ENCODE results near the gene R3HDM2.
A peak's percentile ranks its signal among the peaks of the same experiment; 100 is the strongest.

The R3HDM2 gene

DNA sequence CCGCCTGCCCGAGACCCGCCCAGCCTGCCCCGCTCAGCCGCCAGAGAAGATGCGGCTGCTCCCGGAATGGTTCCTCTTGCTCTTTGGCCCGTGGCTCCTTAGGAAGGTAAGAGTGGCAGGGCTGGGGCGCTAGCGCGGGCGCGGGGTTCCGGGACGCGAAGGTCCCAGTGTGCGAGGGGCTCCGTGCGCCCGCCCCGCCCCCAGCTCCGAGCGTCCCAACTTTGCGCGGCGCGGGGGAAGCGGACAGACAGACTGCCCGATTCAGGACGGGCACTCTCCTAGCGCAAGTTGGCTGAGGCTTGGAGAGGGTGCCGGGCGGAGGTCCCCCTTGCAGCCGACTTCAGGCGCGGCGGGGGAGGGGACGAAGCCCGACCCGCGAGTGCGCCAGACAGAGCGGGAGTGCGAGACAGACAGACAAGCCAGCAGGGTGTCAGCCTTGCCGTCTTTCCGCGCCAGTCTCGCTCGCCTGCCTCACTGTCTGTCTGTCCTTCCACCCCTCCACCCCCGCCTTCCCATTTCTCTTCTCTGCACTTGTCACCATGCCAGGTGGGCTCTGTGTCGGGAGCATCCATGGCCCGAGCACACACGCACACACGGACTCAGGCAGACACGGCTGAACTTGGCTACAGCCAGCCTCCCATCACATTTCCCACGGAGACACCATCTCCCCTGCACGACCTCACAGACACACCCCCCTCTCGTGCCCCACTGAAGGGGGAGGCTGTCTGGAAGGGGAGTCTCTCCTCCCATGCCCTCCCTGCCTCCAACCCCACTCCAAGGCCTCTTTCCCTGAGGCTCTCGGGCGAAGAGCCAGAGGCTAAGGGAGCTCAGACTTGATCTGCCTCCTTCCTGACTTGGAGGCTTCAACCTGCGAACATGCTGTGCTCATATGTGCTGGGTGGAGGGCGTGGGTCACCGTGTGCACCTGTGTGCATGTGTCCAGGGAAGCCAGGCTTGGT lies 213.6 kb downstream of the R3HDM2 start:
- Histone ChIP-seq H3K27ac (peak overlapping the region in 2 of 21 experiments; percentile 50 to 63), H3K4me3 (peak overlapping the region; percentile 28 to 52 (median 33))

DNA sequence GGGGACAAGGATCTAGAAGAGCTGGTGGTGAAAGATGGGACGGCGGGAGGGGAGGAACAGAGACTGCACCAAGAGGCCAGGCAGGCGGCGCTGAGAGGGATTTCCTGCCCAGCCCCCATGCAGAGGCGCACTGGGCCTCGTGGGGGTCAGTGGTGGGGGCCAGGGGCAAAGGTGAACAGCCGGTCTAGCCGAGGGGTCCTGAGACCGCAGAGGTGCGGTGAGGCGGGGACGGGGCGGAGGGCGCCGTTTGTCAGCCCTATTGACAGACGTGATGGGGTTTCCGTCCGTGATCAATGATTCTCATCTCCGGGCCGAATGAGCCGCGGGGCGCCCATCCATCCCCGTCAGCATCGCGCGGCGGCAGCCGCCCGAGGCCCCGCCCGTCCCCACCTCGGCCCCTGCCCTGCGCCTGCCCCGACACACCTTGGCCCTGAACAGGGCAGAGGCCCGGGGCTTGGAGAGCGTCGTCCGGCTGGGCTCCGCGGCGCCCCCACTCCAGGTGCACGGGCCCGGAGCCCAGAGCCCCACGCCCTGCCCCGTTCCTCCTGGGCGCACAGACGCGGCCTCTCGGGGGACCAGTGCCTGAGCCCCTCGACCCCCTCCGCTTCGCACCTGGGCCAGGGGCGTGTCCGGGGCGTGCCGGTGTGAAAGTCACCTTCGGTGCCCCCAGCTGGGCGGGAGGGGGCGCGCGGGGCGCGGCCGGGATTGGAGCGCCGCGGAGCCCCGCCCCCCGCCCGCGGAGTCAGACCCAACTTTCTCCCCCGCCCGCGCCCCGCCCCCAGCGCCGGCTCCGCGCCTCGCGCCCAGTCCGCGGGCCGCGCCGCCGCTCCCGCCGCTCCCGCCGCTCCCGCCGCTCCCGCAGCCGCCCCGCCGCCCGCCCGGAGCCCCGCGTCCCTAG lies 214.6 kb downstream of the R3HDM2 start, which contains the start of gene NXPH4:
Gene NXPH4, plus strand, starts transcription at position 781 of the 898 bp plus-strand sequence. CDS start 176 bp downstream, outside the sequence.
- Histone ChIP-seq H3K27ac (peak within 1 kb of the TSS in 4 of 21 experiments; percentile 21 to 76 (median 46)), H3K4me3 (peak within 1 kb of the TSS; percentile 28 to 52 (median 33))

DNA sequence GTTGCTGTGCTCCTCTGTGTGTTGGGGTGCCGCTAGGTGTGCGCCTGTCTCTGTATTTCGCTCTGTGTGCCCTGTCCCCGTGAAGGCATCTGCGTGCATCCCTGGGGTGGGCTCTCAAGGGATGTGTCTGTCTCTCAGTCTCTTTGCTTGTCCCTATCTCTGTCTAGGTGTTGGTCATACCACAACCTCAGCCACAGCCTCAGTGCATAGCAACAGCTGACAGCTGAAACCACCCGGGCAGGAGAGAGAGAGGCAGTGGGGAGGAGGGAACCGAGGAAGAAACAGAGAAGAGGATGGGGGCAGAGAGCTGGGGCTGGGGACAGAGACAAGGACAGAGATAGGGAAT lies 215.2 kb downstream of the R3HDM2 start:
- peak overlapping the region in 1 of 21 experiments; percentile 76 for H3K27ac ChIP-seq

DNA sequence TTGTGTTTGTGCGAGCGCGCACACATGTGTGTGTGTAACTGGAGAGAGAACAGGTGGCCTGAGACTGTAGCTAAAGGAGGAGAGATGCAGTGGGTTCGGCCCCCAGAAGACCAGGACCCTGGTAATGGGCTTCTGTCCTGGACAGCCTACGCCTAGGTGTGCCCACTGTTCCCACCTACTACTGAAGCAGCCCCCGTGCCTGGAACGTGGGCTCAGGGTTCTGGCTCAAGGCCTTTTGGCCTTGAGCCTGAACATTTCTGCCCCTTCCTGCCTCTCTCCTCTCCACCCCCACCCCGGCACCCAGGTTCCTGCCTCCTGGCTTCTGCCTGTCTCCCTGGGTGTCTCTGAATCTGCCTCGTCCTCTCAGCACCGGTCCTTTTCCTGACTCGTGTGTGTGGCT lies 215.8 kb downstream of the R3HDM2 start:
- Histone ChIP-seq H3K4me3 (no peak overlapping the region), H3K27ac (peak overlapping the region in 1 of 21 experiments; percentile 76)

More for the DNA sequence above, 215.2 kb downstream of the R3HDM2 start:
- H3K4me3 ChIP-seq, result peak overlapping the region in 2 of 7 experiments; percentile 47 to 52

DNA sequence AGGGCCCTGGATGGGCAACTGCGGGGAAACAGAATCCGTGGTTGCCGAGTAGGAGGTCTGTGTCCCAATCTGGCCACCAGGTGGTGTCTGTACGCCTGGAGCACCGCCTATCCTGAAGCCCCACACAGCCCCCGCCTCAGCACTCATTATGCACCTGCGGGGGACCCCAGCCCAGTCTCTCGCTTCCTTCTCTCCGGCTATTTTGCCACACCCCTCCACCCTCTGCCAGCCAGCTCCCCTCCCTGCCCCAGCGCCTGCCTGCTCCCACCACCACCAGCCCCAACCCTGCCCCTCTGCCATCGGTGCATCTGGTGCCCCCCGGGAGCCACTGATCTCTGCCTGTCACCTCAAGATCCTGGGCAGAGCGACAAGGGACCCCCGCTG lies 216.5 kb downstream of the R3HDM2 start:
- peak overlapping the region in 1 of 21 experiments; percentile 24 for H3K27ac ChIP-seq
- no peak overlapping the region for H3K4me3 ChIP-seq

DNA sequence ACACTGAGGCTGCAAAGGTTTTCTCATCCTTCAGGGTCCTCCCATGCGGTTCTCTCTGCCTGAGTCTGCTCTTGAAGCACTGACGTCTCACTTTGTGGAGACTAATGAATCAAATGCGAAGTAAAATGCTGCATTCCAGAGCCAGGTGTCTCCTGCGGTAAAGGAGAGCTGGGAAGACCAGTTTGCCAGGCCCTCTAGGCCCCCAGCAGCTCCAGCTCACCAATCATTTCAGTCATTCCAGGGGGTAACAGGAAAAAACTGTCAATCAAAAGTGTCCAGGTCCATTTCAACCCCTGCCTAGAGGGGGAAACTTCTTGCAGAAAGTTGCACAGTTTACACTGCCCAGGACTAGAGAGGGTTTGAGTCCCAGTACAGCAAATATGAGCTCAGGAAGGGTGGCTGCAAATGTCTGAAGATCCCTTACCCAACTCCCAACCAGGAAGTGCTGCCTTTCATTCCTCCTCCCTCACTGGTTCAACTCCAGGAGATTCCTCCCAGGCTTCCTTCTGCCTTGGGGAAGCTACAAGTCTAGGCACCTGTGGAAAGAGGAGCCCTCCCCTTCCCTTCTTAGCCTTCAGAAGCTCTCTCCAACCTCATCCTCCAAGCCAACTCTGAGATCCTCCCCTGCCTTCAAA lies 217.0 kb downstream of the R3HDM2 start:
- Histone ChIP-seq H3K4me3 (no peak overlapping the region), H3K27ac (peak overlapping the region in 1 of 21 experiments; percentile 24)

DNA sequence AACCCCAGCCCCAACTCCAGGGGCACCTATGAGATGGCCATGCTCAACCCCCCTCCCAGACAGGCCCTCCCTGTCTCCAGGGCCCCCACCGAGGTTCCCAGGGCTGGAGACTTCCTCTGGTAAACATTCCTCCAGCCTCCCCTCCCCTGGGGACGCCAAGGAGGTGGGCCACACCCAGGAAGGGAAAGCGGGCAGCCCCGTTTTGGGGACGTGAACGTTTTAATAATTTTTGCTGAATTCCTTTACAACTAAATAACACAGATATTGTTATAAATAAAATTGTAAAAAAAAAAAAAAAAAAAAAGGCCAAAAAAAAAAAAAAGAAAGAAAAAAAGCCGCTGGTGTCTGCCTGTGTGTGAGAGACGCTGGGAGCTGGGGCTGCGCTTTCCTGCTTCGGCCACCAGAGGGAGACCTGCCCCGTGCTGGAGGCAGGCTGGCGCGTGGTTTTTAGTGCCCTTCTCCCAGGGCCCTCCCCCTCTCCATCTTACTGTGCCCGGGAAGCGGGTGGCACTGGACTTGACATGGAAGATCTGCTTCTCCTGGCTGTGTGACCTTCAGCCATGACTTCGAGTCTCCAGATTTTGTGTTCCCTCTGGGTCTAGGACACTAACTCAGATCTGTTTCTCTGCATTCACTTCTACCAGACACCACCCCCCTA lies 217.7 kb downstream of the R3HDM2 start:
- no peak overlapping the region for H3K27ac ChIP-seq

DNA sequence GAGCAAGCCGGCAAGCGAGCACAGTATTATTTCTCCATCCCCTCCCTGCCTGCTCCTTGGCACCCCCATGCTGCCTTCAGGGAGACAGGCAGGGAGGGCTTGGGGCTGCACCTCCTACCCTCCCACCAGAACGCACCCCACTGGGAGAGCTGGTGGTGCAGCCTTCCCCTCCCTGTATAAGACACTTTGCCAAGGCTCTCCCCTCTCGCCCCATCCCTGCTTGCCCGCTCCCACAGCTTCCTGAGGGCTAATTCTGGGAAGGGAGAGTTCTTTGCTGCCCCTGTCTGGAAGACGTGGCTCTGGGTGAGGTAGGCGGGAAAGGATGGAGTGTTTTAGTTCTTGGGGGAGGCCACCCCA lies 218.2 kb downstream of the R3HDM2 start:
- H3K27ac ChIP-seq, result no peak overlapping the region
- no peak overlapping the region for H3K4me3 ChIP-seq

More for the DNA sequence above, 217.7 kb downstream of the R3HDM2 start:
- no peak overlapping the region for H3K4me3 ChIP-seq

DNA sequence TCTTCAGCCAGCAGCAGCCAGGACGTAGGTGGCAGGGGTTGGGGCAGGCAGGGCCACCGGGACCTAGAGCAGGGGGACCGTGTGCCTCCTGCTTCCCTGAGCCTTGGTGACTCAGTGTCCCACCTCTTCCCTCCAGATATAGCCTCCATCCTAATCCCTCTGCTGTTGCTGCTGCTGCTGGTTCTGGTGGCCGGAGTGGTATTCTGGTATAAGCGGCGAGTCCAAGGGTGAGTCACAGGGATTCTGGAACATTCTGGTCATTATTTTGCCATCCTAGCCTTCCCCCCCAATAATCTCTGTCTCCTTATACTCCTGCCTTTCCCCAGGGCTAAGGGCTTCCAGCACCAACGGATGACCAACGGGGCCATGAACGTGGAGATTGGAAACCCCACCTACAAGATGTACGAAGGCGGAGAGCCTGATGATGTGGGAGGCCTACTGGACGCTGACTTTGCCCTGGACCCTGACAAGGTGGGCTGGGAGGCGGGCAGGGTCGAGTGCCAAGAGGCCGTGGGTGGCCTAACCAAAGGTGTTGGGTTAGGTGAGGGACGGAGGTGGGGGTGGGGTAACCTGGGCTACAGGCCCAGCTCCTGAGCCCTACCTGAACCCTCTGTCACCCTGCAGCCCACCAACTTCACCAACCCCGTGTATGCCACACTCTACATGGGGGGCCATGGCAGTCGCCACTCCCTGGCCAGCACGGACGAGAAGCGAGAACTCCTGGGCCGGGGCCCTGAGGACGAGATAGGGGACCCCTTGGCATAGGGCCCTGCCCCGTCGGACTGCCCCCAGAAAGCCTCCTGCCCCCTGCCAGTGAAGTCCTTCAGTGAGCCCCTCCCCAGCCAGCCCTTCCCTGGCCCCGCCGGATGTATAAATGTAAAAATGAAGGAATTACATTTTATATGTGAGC lies 218.8 kb downstream of the R3HDM2 start:
- no peak overlapping the region for H3K4me3 ChIP-seq
- no peak overlapping the region for H3K27ac ChIP-seq

DNA sequence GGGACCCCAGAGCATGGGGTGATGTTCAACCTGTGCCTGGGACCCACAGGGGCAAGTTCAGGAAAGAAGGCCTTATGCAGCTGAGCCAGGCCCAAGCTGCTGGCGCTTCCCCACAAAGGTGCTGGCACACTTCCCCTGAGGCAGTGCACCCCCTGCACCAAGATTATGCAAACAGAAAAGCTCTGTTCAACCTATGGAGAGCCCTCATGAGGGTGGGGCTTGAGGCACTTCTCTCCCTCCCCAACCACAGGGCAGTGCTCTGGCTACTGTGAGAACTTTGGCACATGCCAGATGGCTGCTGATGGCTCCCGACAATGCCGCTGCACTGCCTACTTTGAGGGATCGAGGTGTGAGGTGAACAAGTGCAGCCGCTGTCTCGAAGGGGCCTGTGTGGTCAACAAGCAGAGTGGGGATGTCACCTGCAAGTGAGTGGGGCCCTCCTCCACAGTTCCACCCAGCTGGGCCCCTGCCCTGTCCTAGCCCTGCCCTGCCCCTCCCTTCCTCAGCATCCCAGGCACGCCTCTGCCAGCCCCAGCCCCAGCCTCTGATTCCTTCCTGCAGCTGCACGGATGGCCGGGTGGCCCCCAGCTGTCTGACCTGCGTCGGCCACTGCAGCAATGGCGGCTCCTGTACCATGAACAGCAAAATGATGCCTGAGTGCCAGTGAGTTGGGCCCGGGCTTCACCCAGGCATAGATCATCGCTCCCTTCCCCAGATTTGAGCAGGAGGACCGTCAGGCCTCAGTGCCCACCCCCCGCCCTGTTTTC lies 219.7 kb downstream of the R3HDM2 start:
- H3K4me3 ChIP-seq, result no peak overlapping the region
- H3K27ac ChIP-seq, result no peak overlapping the region

DNA sequence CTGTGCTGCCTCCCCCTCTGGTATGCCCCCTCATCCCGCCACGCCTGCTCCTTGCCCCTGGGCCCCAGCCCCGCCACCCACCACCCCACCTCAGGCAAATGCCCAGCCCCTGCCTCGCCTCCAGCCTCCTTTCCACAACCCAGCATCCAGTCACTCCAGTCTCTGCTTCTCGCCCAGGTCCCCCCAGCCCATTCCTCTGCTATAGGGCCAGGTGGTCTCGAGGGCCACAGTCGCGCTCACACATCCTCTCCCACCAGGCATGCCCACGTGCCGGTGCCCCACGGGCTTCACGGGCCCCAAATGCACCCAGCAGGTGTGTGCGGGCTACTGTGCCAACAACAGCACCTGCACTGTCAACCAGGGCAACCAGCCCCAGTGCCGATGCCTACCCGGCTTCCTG lies 220.4 kb downstream of the R3HDM2 start:
- no peak overlapping the region for H3K27ac ChIP-seq
- no peak overlapping the region for H3K4me3 ChIP-seq

DNA sequence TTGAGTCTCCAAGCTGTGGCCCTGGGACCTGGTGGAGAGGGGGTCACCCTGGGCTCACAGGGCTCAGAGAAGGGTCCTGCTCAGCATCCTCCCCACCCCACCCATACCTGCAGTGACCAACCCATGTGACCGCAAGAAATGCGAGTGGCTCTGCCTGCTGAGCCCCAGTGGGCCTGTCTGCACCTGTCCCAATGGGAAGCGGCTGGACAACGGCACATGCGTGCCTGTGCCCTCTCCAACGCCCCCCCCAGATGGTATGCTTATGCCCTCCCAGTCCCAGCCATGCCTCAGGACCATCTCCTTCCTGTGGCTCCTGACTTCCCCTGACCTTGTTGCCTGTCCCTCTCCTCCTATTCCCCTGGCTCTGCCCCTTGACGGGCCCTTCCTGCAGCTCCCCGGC lies 220.9 kb downstream of the R3HDM2 start:
- Histone ChIP-seq H3K4me3 (no peak overlapping the region), H3K27ac (no peak overlapping the region)

DNA sequence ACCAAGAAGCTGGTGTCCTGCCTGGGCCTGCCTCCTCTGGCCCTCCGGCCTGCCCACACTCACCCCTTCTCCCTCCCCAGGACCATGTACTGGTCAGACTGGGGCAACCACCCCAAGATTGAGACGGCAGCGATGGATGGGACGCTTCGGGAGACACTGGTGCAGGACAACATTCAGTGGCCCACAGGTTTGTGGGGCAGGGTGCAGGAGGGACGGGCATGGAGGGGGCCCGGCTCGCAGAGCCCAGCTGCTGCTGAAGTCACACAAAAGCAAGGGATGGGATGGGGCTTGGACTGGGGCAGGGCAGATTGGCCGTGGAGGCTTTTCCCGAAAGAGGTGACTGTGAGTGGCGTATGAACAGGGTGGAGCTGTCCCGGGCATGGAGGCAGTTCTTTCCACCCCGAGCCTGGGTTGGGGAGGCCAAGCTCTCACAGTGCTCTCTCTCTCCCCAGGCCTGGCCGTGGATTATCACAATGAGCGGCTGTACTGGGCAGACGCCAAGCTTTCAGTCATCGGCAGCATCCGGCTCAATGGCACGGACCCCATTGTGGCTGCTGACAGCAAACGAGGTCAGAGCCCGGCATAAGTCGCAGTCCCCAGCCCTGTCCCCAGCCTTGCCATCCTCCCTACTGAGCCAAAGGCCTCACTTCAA lies 222.1 kb downstream of the R3HDM2 start:
- Histone ChIP-seq H3K4me3 (no peak overlapping the region), H3K27ac (no peak overlapping the region)

DNA sequence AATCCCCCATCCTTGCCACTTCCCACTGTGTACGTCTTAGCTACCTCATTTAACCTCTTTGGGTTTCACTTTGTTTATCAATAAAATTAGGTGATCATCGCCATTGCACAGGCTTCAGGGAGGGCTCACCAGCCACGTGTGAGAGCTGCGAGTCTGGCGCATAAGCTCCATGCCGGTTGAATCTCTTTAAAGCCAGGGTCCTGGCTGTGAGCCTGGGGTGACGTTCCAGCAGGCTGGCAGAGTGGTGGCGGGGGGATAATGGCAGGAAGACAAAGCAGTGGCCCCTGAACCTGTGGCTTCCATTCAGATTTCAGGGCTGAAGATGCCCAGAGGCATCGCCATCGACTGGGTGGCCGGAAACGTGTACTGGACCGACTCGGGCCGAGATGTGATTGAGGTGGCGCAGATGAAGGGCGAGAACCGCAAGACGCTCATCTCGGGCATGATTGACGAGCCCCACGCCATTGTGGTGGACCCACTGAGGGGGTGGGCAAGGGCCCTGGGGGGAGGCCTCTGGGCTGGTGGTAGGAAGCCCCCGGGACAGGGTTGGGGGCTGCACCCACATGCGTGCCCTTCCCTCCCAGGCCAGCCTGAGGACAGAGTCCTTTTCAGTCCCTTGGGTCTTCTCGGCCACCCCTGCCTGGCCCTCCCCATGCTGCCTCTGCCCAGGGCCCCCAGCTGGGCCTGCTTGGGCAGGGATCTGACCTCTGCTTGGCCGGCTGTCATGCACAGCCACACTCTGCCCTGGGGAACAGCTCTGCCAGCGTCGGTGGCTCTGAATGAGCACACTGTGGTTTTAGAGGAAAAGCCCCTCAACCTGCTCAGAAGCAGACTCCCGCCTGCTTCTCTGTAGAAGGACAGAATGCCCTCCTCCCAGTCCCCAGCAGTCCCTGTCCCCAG lies 222.9 kb downstream of the R3HDM2 start:
- no peak overlapping the region for H3K4me3 ChIP-seq
- no peak overlapping the region for H3K27ac ChIP-seq

DNA sequence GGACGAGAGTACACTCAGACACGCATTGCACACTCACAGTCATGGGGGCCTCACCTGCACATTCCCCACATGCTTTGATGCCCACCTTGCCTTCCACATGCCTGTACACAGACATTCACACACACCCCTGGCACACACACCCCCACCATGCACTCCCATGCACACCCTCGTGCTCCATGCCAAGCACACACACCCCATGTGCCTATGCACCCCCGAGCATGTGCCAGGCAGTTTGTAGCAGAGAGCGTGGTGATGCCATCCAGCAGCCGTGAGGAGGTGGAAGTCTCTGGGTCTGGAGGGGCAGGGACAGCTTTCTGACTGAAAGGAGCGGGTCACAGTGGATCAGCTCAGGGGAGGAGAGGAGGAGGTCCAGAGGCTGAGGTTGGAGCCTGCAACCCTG lies 224.9 kb downstream of the R3HDM2 start:
- Histone ChIP-seq H3K4me3 (no peak overlapping the region), H3K27ac (no peak overlapping the region)

DNA sequence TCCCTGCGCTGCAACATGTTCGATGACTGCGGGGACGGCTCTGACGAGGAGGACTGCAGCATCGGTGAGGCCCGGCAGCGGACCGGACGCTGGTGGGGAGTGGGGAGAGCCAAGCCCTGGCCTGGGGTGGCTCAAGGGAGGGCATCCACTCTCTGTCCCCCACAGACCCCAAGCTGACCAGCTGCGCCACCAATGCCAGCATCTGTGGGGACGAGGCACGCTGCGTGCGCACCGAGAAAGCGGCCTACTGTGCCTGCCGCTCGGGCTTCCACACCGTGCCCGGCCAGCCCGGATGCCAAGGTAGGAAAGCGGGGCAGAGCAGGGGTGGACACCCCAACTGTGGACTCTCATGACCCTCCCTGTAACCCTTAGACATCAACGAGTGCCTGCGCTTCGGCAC lies 225.7 kb downstream of the R3HDM2 start:
- H3K27ac ChIP-seq, result no peak overlapping the region
- H3K4me3 ChIP-seq, result no peak overlapping the region
